Mesendoderm (in vitro differentiated cells): ENCODE measurements around the gene CARD9.
"Not testable (repeated sequence)": the region's sequence is repeated elsewhere in the genome, so short reads cannot be mapped to it uniquely, and the experiment has no call there.

ENCODE experiments used
- DNase-seq: peaks from one replicate; pipeline ENCODE4 v3.0.0; 2013
- H2AK5ac ChIP-seq: 2 replicates; pipeline ENCODE4 v1.6.1; 2013; ENCODE audit warnings: low read length, inconsistent platforms
- H2BK120ac ChIP-seq: 2 replicates; pipeline ENCODE4 v1.6.1; 2013; ENCODE audit warnings: low read depth, mild to moderate bottlenecking, low read length, moderate library complexity, mixed read lengths
- H2BK15ac ChIP-seq: replicated peaks from 2 replicates; pipeline ENCODE4 v1.6.1; 2013; ENCODE audit warnings: low read depth, mild to moderate bottlenecking, moderate library complexity
- H2BK5ac ChIP-seq: 2 replicates; pipeline ENCODE4 v1.6.1; 2013; ENCODE audit warnings: low read length, inconsistent platforms
- H3K18ac ChIP-seq: 2 replicates; pipeline ENCODE4 v1.6.1; 2013; ENCODE audit warnings: mild to moderate bottlenecking, low read length, mixed read lengths
- H3K23ac ChIP-seq: one replicate; pipeline ENCODE4 v1.6.1; 2013; ENCODE audit warnings: low read length
- H3K27ac ChIP-seq: 2 replicates; pipeline ENCODE4 v1.5.1; 2013; ENCODE audit warnings: low read depth, mild to moderate bottlenecking, inconsistent platforms, low read length, moderate library complexity
- H3K27me3 ChIP-seq: 2 replicates; pipeline ENCODE4 v1.6.1; 2013; ENCODE audit warnings: low read length, control low read depth, mild to moderate bottlenecking, inconsistent platforms; ENCODE audit not compliant: insufficient read depth, poor library complexity
- H3K36me3 ChIP-seq: 2 replicates; pipeline ENCODE4 v1.6.1; 2013; ENCODE audit warnings: low read length, inconsistent platforms; ENCODE audit not compliant: control insufficient read depth, insufficient read depth
- H3K4ac ChIP-seq: one replicate; pipeline ENCODE4 v1.6.1; 2013; ENCODE audit warnings: low read depth, mild to moderate bottlenecking, low read length, moderate library complexity
- H3K4me1 ChIP-seq: 2 replicates; pipeline ENCODE4 v1.6.1; 2013; ENCODE audit warnings: low read depth, low read length, inconsistent platforms; ENCODE audit not compliant: control insufficient read depth
- H3K4me2 ChIP-seq: 2 replicates; pipeline ENCODE4 v1.6.1; 2013; ENCODE audit warnings: low read length
- H3K4me3 ChIP-seq: 2 replicates; pipeline ENCODE4 v1.5.1; 2013; ENCODE audit warnings: mild to moderate bottlenecking, low read length
- H3K56ac ChIP-seq: one replicate; pipeline ENCODE4 v1.6.1; 2013; ENCODE audit warnings: low read length
- H3K79me1 ChIP-seq: 2 replicates; pipeline ENCODE4 v1.6.1; 2013; ENCODE audit warnings: low read length, inconsistent platforms
- H3K79me2 ChIP-seq: 2 replicates; pipeline ENCODE4 v1.6.1; 2013; ENCODE audit warnings: mild to moderate bottlenecking, low read length; ENCODE audit not compliant: control insufficient read depth, insufficient read depth
- H3K9ac ChIP-seq: 2 replicates; pipeline ENCODE4 v1.6.1; 2013; ENCODE audit warnings: low read length, inconsistent platforms
- H4K5ac ChIP-seq: one replicate; pipeline ENCODE4 v1.6.1; 2013; ENCODE audit warnings: low read length
- H4K8ac ChIP-seq: one replicate; pipeline ENCODE4 v1.6.1; 2013; ENCODE audit warnings: low read depth, mild to moderate bottlenecking, control low read depth, low read length, moderate library complexity
- WGBS: extraction: QIAGEN DNeasy Blood & Tissue Kit; methylation state at CpG from one replicate; pipeline ENCODE4 v1.1.7; 2013; ENCODE audit warnings: low lambda C conversion rate, missing lambda C conversion rate; ENCODE audit not compliant: insufficient coverage; ENCODE audit errors: extremely low coverage; 5-methylcytosine and 5-hydroxymethylcytosine counted together

CARD9 gene

GRCh38 chr9:136320972-136321371 lies 52.5 kb downstream of the CARD9 start:
- not testable (repeated sequence) for H3K79me2 ChIP-seq, H2BK5ac ChIP-seq, H4K5ac ChIP-seq, H3K18ac ChIP-seq, H2AK5ac ChIP-seq, H3K27ac ChIP-seq, H4K8ac ChIP-seq, H3K4me3 ChIP-seq, H3K27me3 ChIP-seq, H3K79me1 ChIP-seq, H3K4me1 ChIP-seq, H3K23ac ChIP-seq, DNase-seq, H3K4me2 ChIP-seq, H2BK120ac ChIP-seq, H3K56ac ChIP-seq, H3K36me3 ChIP-seq, H2BK15ac ChIP-seq, H3K9ac ChIP-seq, H3K4ac ChIP-seq

- H2AK5ac ChIP-seq, H3K4ac ChIP-seq, H2BK15ac ChIP-seq, H3K79me1 ChIP-seq, H3K23ac ChIP-seq, H3K27ac ChIP-seq, H3K4me1 ChIP-seq, H2BK120ac ChIP-seq, H3K27me3 ChIP-seq, H4K5ac ChIP-seq, H3K18ac ChIP-seq, H4K8ac ChIP-seq, H3K4me3 ChIP-seq, H3K4me2 ChIP-seq, H3K56ac ChIP-seq, H3K9ac ChIP-seq, H3K36me3 ChIP-seq, DNase-seq, H2BK5ac ChIP-seq, H3K79me2 ChIP-seq: not testable (repeated sequence)
- no CpG with 5 or more reads among the region's 3 CpGs for WGBS
These were observed 53.5 kb downstream of the CARD9 start for GRCh38 chr9:136319955-136320354.

- H3K79me2 ChIP-seq, H3K23ac ChIP-seq, H3K9ac ChIP-seq, H3K36me3 ChIP-seq, H3K79me1 ChIP-seq, H4K5ac ChIP-seq, H3K4me1 ChIP-seq, H2AK5ac ChIP-seq, H3K4ac ChIP-seq, H2BK15ac ChIP-seq, H4K8ac ChIP-seq, H3K4me2 ChIP-seq, H2BK120ac ChIP-seq, H3K27ac ChIP-seq, H3K56ac ChIP-seq, H3K27me3 ChIP-seq, H3K4me3 ChIP-seq, H3K18ac ChIP-seq, H2BK5ac ChIP-seq, DNase-seq: not testable (repeated sequence)
- no CpG with 5 or more reads among the region's 14 CpGs for WGBS
These were observed 54.2 kb downstream of the CARD9 start for GRCh38 chr9:136319244-136319643.

- DNase-seq: no peak
- Histone ChIP-seq H3K27me3 (no peaks in the 10 kb centered on the region), H3K56ac (no peak overlapping the region), H2AK5ac (no peak overlapping the region), H3K23ac (no peak overlapping the region), H3K27ac (no peak overlapping the region), H2BK15ac (no peak overlapping the region), H3K4me1 (no peaks in the 10 kb centered on the region), H3K79me1 (no peaks in the 10 kb centered on the region), H4K8ac (no peak overlapping the region), H2BK120ac (no peak overlapping the region), H4K5ac (no peak overlapping the region), H2BK5ac (no peak overlapping the region), H3K9ac (no peak overlapping the region), H3K36me3 (no peaks in the 10 kb centered on the region), H3K4me3 (no peak overlapping the region), H3K4me2 (no peak overlapping the region), H3K4ac (no peak overlapping the region), H3K18ac (no peak overlapping the region), H3K79me2 (no peaks in the 10 kb centered on the region)
- WGBS: no CpG with 5 or more reads among the region's 16 CpGs
These were observed 54.7 kb downstream of the CARD9 start for GRCh38 chr9:136318776-136319241.

- Histone ChIP-seq H3K4ac (no peak overlapping the region), H3K27ac (no peak overlapping the region), H3K4me1 (no peaks in the 10 kb centered on the region), H4K5ac (no peak overlapping the region), H2AK5ac (no peak overlapping the region), H3K79me1 (no peaks in the 10 kb centered on the region), H2BK120ac (no peak overlapping the region), H3K23ac (no peak overlapping the region), H3K79me2 (no peaks in the 10 kb centered on the region), H3K4me2 (no peak overlapping the region), H3K9ac (no peak overlapping the region), H3K56ac (no peak overlapping the region), H3K36me3 (no peaks in the 10 kb centered on the region), H3K27me3 (no peaks in the 10 kb centered on the region), H2BK5ac (no peak overlapping the region), H3K18ac (no peak overlapping the region), H2BK15ac (no peak overlapping the region), H4K8ac (no peak overlapping the region), H3K4me3 (no peak overlapping the region)
- no peak for DNase-seq
- no CpG with 5 or more reads among the region's 21 CpGs for WGBS
These were observed 55.2 kb downstream of the CARD9 start for GRCh38 chr9:136318111-136318775.

- H3K4me1 ChIP-seq: no peaks in the 10 kb centered on the region
- no peak overlapping the region for H2BK5ac ChIP-seq
- H4K5ac ChIP-seq: no peak overlapping the region
- H3K79me1 ChIP-seq: no peaks in the 10 kb centered on the region
- H3K23ac ChIP-seq: no peak overlapping the region
- H3K4ac ChIP-seq: no peak overlapping the region
- no peak overlapping the region for H3K27ac ChIP-seq
- H2AK5ac ChIP-seq: no peak overlapping the region
- H3K4me3 ChIP-seq: no peak overlapping the region
- H3K79me2 ChIP-seq: no peaks in the 10 kb centered on the region
- no peaks in the 10 kb centered on the region for H3K27me3 ChIP-seq
- no peaks in the 10 kb centered on the region for H3K36me3 ChIP-seq
- no peak for DNase-seq
- no peak overlapping the region for H4K8ac ChIP-seq
- H3K56ac ChIP-seq: no peak overlapping the region
- no peak overlapping the region for H3K4me2 ChIP-seq
- no peak overlapping the region for H2BK120ac ChIP-seq
- no CpG with 5 or more reads among the region's 16 CpGs for WGBS
- no peak overlapping the region for H3K9ac ChIP-seq
- no peak overlapping the region for H2BK15ac ChIP-seq
- H3K18ac ChIP-seq: no peak overlapping the region
These were observed 55.8 kb downstream of the CARD9 start for GRCh38 chr9:136317695-136318094.
